ENCODE measurements around the gene LHFPL4.

DNA sequence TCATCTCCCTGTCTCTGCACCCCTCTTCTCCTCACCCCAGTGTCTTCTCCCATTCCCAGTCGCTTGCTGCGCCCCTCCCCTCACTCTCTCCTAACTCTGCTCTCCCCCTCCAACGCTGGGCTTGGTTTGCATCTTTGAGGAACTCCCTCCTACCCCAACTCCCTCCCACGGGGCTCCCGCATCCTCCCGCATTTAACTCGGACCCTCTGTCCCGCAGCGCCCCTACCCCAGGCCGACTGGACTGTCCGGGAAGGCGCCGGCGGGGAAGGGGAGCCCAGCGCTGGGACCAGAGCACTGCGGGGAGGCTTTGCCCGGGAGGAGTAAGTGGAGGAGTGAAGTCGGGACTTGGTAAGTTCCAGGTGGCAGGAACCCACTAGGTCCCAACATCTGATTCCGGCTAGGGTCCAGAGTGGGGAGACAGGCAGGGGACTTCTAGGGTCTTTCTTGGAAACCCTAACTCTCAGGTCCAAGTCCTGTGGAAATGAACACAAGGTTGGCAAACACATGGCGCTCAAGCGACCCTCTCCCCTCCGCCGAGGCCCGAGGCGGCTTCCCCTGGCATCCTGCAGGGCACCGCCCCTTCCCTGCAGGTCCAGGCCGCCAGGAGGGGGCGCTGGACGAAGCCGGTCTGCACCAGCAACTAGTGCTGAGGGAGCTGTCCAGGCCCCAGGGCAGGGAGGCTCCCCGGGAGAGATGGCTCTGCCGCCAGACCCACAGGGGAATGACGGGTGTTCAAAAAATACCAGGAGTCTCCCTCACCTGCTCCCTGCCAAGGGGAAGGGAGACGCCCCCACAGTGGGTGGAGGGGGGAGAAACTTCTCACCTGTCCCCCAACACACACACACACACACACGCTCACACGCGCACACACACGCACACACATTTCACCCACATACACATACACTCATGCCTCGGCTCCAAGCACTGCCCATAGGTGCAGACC, 53.2 kb downstream of the LHFPL4 start:
- TF ChIP-seq EZH2 (IDR thresholded peaks at IDR 0.05; ENCODE audit: insufficient read depth, poor library complexity, severe bottlenecking), result no peak
- no peak for TF ChIP-seq EZH2phosphoT487 (IDR thresholded peaks at IDR 0.05; ENCODE audit: insufficient read depth, low read depth)
